IMR-90 (cell line): Measurements from ENCODE around the gene CENPA. TPM values are rescaled to one million over a fixed set of nuclear protein-coding genes. Genes with fewer than 3 reads are reported as not detected.

Experiments
- ATAC-seq: fragments of 200-7000 bp; cut with Tn5 transposase; 2 replicates; pipeline ENCODE4 v1.9.1; 2020; ENCODE audit warnings: low read depth, mild to moderate bottlenecking, moderate library complexity
- BruUV-seq: library from RNA; stranded (reverse); fragments of 400-500 nt; replicated peaks from 2 replicates; lab custom pipeline; 2021; lab: Mats Ljungman, UMichigan
- CTCF ChIA-PET: fragments of 300-600 bp; formaldehyde crosslinking; extraction: SDS; loops from one replicate; lab custom pipeline; 2021; ENCODE audit warnings: antibody characterized with exemption; lab: Yijun Ruan, JAX
- POLR2A ChIA-PET: fragments of 300-600 bp; sonication (Branson Sonifier 250); formaldehyde crosslinking; loops from one replicate; lab custom pipeline; 2022; ENCODE audit warnings: antibody characterized with exemption; ENCODE audit not compliant: unreplicated experiment; lab: Charles Lee
- DNase-seq: peaks from one replicate; pipeline ENCODE4 v3.0.0; 2013
- H2AFZ ChIP-seq: replicated peaks from 2 replicates; pipeline ENCODE3; 2013; ENCODE audit warnings: low read length, mild to moderate bottlenecking; ENCODE audit not compliant: poor library complexity
- H2AK5ac ChIP-seq: 2 replicates; pipeline ENCODE4 v1.6.1; 2013; ENCODE audit warnings: low read depth, low read length, inconsistent platforms
- H2AK9ac ChIP-seq: replicated peaks from 2 replicates; pipeline ENCODE3; 2013; ENCODE audit warnings: mild to moderate bottlenecking, low read depth, low read length, moderate library complexity; ENCODE audit not compliant: poor library complexity
- H2BK120ac ChIP-seq: 2 replicates; pipeline ENCODE4 v1.6.1; 2013; ENCODE audit warnings: low read depth, low read length, inconsistent platforms
- H2BK15ac ChIP-seq: 3 replicates; pipeline ENCODE4 v1.6.1; 2013; ENCODE audit warnings: low read depth, low read length, inconsistent platforms
- H2BK20ac ChIP-seq: 2 replicates; pipeline ENCODE4 v1.6.1; 2013; ENCODE audit warnings: low read depth, mild to moderate bottlenecking, inconsistent platforms, low read length, moderate library complexity
- H2BK5ac ChIP-seq: 2 replicates; pipeline ENCODE4 v1.6.1; 2013; ENCODE audit warnings: mild to moderate bottlenecking, low read depth, low read length, inconsistent platforms; ENCODE audit not compliant: poor library complexity, severe bottlenecking
- H3K14ac ChIP-seq: replicated peaks from 2 replicates; pipeline ENCODE4 v1.6.1; 2013; ENCODE audit warnings: low read depth, low read length, inconsistent platforms
- H3K18ac ChIP-seq: 2 replicates; pipeline ENCODE4 v1.6.1; 2013; ENCODE audit warnings: low read depth, low read length, control low read depth
- H3K23ac ChIP-seq: 2 replicates; pipeline ENCODE4 v1.6.1; 2013; ENCODE audit warnings: low read depth, low read length, inconsistent platforms
- H3K27ac ChIP-seq: 2 replicates; pipeline ENCODE4 v1.5.1; 2013; ENCODE audit warnings: mild to moderate bottlenecking, control low read depth, low read length; ENCODE audit not compliant: insufficient read depth
- H3K27me3 ChIP-seq: 2 replicates; pipeline ENCODE4 v1.6.1; 2013; ENCODE audit warnings: low read length; ENCODE audit not compliant: control insufficient read depth, insufficient read depth
- H3K36me3 ChIP-seq: 2 replicates; pipeline ENCODE4 v1.6.1; 2013; ENCODE audit warnings: low read length, mixed read lengths; ENCODE audit not compliant: control insufficient read depth, insufficient read depth
- H3K4ac ChIP-seq: 2 replicates; pipeline ENCODE4 v1.6.1; 2013; ENCODE audit warnings: low read depth, low read length, inconsistent platforms
- H3K4me1 ChIP-seq: 2 replicates; pipeline ENCODE4 v1.6.1; 2013; ENCODE audit warnings: low read length, mixed read lengths; ENCODE audit not compliant: control insufficient read depth, insufficient read depth
- H3K4me2 ChIP-seq: 2 replicates; pipeline ENCODE4 v1.6.1; 2013; ENCODE audit warnings: low read depth, mild to moderate bottlenecking, control low read depth, low read length, moderate library complexity
- H3K4me3 ChIP-seq: 2 replicates; pipeline ENCODE4 v1.5.1; 2013; ENCODE audit warnings: low read depth, mild to moderate bottlenecking, control low read depth, low read length, moderate library complexity; ENCODE audit not compliant: insufficient read depth
- H3K56ac ChIP-seq: 2 replicates; pipeline ENCODE4 v1.6.1; 2013; ENCODE audit warnings: low read length, inconsistent platforms; ENCODE audit not compliant: insufficient read depth; ENCODE audit errors: extremely low read depth
- H3K79me1 ChIP-seq, 2 experiments: 2 replicates each; pipeline ENCODE4 v1.6.1; 2013; ENCODE audit warnings: low read length in 2 of 2, inconsistent platforms in 1 of 2, low read depth in 1 of 2
- H3K9ac ChIP-seq: 2 replicates; pipeline ENCODE4 v1.6.1; 2013; ENCODE audit warnings: low read depth, low read length, control low read depth
- H3K9me1 ChIP-seq: 2 replicates; pipeline ENCODE4 v1.6.1; 2013; ENCODE audit warnings: low read length, inconsistent platforms; ENCODE audit not compliant: insufficient read depth
- H3K9me3 ChIP-seq: 2 replicates; pipeline ENCODE4 v1.6.1; 2013; ENCODE audit warnings: low read length; ENCODE audit not compliant: control insufficient read depth, insufficient read depth
- H4K20me1 ChIP-seq: 2 replicates; pipeline ENCODE4 v1.6.1; 2013; ENCODE audit warnings: low read length, inconsistent platforms; ENCODE audit not compliant: insufficient read depth
- H4K5ac ChIP-seq: 2 replicates; pipeline ENCODE4 v1.6.1; 2013; ENCODE audit warnings: mild to moderate bottlenecking, low read depth, low read length, control low read depth
- H4K8ac ChIP-seq, 2 experiments: 2 replicates each; pipeline ENCODE4 v1.6.1; 2013; ENCODE audit warnings: low read depth in 2 of 2, low read length in 2 of 2, control low read depth in 1 of 2, inconsistent platforms in 1 of 2
- H4K91ac ChIP-seq: 2 replicates; pipeline ENCODE4 v1.6.1; 2013; ENCODE audit warnings: low read depth, low read length, inconsistent platforms; ENCODE audit not compliant: insufficient read depth
- BHLHE40 ChIP-seq: fragments of 150-350 bp; IDR thresholded peaks from 2 replicates; pipeline ENCODE4 v1.6.1; 2016; ENCODE audit warnings: mild to moderate bottlenecking, low read depth, low read length
- CEBPB ChIP-seq: IDR thresholded peaks from 2 replicates; pipeline ENCODE4 v1.6.1; 2012; ENCODE audit warnings: low read depth, low read length, improper control_type of control experiment
- MAFK ChIP-seq: IDR thresholded peaks from 2 replicates; pipeline ENCODE4 v1.6.1; 2012; ENCODE audit warnings: low read depth, low read length, improper control_type of control experiment
- MAZ ChIP-seq: IDR thresholded peaks from 2 replicates; pipeline ENCODE4 v1.6.1; 2012; ENCODE audit warnings: low read depth, mild to moderate bottlenecking, low read length, improper control_type of control experiment, moderate library complexity, borderline replicate concordance
- RAD21 ChIP-seq: IDR thresholded peaks from 2 replicates; pipeline ENCODE4 v1.6.1; 2012; ENCODE audit warnings: low read length, improper control_type of control experiment
- WGBS, 2 experiments: methylation state at CpG; one replicate each; pipeline versions ENCODE4 v1.1.5 to v1.1.7; 2013; ENCODE audit warnings: missing lambda C conversion rate in 2 of 2; ENCODE audit not compliant: insufficient read length in 1 of 2; ENCODE audit errors: extremely low coverage in 2 of 2; 5-methylcytosine and 5-hydroxymethylcytosine counted together
- dilution Hi-C: fragments of 300-500 bp; cut with HindIII; formaldehyde crosslinking; loops from one replicate; pipeline ENCODE4 v1.14.3; 2018; ENCODE audit warnings: low sequenced_read_pairs; ENCODE audit not compliant: unreplicated experiment
- in situ Hi-C: fragments of 300-500 bp; cut with MboI; formaldehyde crosslinking; loops from 3 replicates; pipeline ENCODE4 v1.14.3; 2019; ENCODE audit warnings: low sequenced_read_pairs, inconsistent platforms, mixed read lengths
- intact Hi-C: fragments of 100-400 bp; cut with micrococcal nuclease; formaldehyde crosslinking; loops from 2 replicates; pipeline ENCODE4 v1.10.0; 2022
- polyA plus RNA-seq, 3 experiments: library from polyadenylated mRNA; depleted of rRNA; stranded (reverse); fragments of >200 nt; gene quantifications; 2 replicates each; pipeline ENCODE4 v1.2.3, GENCODE V29; 2012; ENCODE audit warnings: low replicate concordance in 1 of 3
- total RNA-seq: library from RNA; depleted of rRNA; stranded (reverse); fragments of >200 nt; gene quantifications from 2 replicates; pipeline ENCODE4 v1.2.3, GENCODE V29; 2012
- TF ChIP-seq, protein P1 (sequence below): fragments of 150-350 bp; IDR thresholded peaks from 2 replicates; pipeline ENCODE4 v1.6.1; 2017; ENCODE audit warnings: mild to moderate bottlenecking, antibody characterized with exemption, low read length, low read depth
- TF ChIP-seq, protein P2 (sequence below): conservative IDR thresholded peaks from 2 replicates; pipeline ENCODE4 v1.5.1; 2012; ENCODE audit warnings: mild to moderate bottlenecking, low read depth, low read length, improper control_type of control experiment
- TF ChIP-seq, protein P3 (sequence below): fragments of 150-350 bp; IDR thresholded peaks from 2 replicates; pipeline ENCODE4 v1.6.1; 2016; ENCODE audit warnings: low read depth, mild to moderate bottlenecking, low read length, moderate library complexity, borderline replicate concordance

The CENPA gene
- total and polyA plus RNA-seq, 2 of the 4 experiments (the other 2 are of a cell fraction): 7.7 to 14.9 TPM

DNA sequence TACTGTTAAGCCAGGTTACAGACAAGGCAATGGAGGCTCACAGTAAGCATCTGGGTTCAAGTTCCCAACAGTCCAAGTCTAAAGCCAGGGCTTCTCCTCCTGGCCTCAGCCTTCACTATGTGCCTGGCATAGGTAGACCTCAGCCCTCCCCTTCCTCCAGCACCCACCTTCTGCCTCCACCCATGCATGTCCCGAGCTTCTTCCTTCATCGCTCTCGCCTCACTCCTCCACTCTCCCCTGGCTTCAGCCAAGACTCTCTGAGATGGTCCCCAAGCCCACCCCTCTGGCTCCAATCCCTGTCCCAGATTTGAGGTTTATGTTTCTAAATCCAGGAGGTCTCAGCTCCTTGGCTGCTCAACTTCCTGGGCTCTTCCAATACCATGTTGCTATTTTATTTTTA is 26.9 kb downstream of the CENPA start:
- Histone ChIP-seq H3K9ac (no peak overlapping the region), H2BK15ac (no peak overlapping the region), H3K23ac (no peak overlapping the region), H4K20me1 (no peaks in the 10 kb centered on the region), H2BK120ac (no peak overlapping the region), H2AK9ac (no peak overlapping the region), H3K56ac (no peak overlapping the region), H2AK5ac (no peak overlapping the region), H3K18ac (no peak overlapping the region), H2AFZ (no peak overlapping the region), H3K9me3 (no peaks in the 10 kb centered on the region; the same call in 1 of the 2 replicates), H2BK5ac (no peak overlapping the region), H3K4ac (no peak overlapping the region), H2BK20ac (no peak overlapping the region), H3K4me2 (no peak overlapping the region), H3K9me1 (no peaks in the 10 kb centered on the region), H3K14ac (no peak overlapping the region), H3K36me3 (no peaks in the 10 kb centered on the region), H3K79me1 (no peaks in the 10 kb centered on the region), H4K8ac (no peak overlapping the region), H4K5ac (no peak overlapping the region), H3K4me3 (no peak overlapping the region), H4K91ac (no peak overlapping the region), H3K4me1 (no peaks in the 10 kb centered on the region), H3K27ac (no peak overlapping the region), H3K27me3 (peaks cover 34% of the 10 kb centered on the region)
- ChIA-PET POLR2A (no interaction called here), CTCF (no interaction called here)
- dilution Hi-C loops: no loop called here
- in situ Hi-C loops: no loop called here
- WGBS, 2 experiments: no CpG with 5 or more reads among the region's 3 CpGs
- intact Hi-C loops: no loop called here
- ATAC-seq (no peak), DNase-seq (no peak)
- TF ChIP-seq, protein P1, sequence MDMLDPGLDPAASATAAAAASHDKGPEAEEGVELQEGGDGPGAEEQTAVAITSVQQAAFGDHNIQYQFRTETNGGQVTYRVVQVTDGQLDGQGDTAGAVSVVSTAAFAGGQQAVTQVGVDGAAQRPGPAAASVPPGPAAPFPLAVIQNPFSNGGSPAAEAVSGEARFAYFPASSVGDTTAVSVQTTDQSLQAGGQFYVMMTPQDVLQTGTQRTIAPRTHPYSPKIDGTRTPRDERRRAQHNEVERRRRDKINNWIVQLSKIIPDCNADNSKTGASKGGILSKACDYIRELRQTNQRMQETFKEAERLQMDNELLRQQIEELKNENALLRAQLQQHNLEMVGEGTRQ: no peak
- TF ChIP-seq, protein P2, sequence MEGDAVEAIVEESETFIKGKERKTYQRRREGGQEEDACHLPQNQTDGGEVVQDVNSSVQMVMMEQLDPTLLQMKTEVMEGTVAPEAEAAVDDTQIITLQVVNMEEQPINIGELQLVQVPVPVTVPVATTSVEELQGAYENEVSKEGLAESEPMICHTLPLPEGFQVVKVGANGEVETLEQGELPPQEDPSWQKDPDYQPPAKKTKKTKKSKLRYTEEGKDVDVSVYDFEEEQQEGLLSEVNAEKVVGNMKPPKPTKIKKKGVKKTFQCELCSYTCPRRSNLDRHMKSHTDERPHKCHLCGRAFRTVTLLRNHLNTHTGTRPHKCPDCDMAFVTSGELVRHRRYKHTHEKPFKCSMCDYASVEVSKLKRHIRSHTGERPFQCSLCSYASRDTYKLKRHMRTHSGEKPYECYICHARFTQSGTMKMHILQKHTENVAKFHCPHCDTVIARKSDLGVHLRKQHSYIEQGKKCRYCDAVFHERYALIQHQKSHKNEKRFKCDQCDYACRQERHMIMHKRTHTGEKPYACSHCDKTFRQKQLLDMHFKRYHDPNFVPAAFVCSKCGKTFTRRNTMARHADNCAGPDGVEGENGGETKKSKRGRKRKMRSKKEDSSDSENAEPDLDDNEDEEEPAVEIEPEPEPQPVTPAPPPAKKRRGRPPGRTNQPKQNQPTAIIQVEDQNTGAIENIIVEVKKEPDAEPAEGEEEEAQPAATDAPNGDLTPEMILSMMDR: no peak
- TF ChIP-seq MAZ (no peak), BHLHE40 (no peak), RAD21 (no peak), CEBPB (no peak), MAFK (no peak)
- TF ChIP-seq, protein P3, sequence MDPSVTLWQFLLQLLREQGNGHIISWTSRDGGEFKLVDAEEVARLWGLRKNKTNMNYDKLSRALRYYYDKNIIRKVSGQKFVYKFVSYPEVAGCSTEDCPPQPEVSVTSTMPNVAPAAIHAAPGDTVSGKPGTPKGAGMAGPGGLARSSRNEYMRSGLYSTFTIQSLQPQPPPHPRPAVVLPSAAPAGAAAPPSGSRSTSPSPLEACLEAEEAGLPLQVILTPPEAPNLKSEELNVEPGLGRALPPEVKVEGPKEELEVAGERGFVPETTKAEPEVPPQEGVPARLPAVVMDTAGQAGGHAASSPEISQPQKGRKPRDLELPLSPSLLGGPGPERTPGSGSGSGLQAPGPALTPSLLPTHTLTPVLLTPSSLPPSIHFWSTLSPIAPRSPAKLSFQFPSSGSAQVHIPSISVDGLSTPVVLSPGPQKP: no peak
- no TSS peak for BruUV-seq
